ENCODE results near the gene IP6K3. TPM values are rescaled to one million over a fixed set of nuclear protein-coding genes. Genes with fewer than 3 reads are reported as not detected.
A peak's percentile ranks its signal among the peaks of the same experiment; 100 is the strongest.

IP6K3 gene
- total RNA-seq, 1 donor from 2014 or later: not detected

GRCh38 chr6:33723371-33724085 is 23.2 kb downstream of the IP6K3 start:
- DNase-seq (ENCODE audit: low read depth in 2 of 2): no peak

GRCh38 chr6:33722103-33722623 is 24.5 kb downstream of the IP6K3 start:
- no peak for DNase-seq (ENCODE audit: low read depth in 2 of 2)

GRCh38 chr6:33721508-33721907 is 25.2 kb downstream of the IP6K3 start:
- no peak for DNase-seq (ENCODE audit: low read depth in 2 of 2)

- DNase-seq (ENCODE audit: low read depth in 2 of 2): no peak
Measured at GRCh38 chr6:33720998-33721397, 25.7 kb downstream of the IP6K3 start.

GRCh38 chr6:33719326-33719987 is 27.2 kb downstream of the IP6K3 start:
- no peak for DNase-seq (ENCODE audit: low read depth in 2 of 2)

- no peak for DNase-seq (ENCODE audit: low read depth in 2 of 2)
Measured at GRCh38 chr6:33718713-33719112, 28.0 kb downstream of the IP6K3 start.

- DNase-seq (ENCODE audit: low read depth in 2 of 2): peak in 1 of 2 donors; percentile 15
Measured at GRCh38 chr6:33717934-33718455, 28.7 kb downstream of the IP6K3 start.

- no peak for DNase-seq (ENCODE audit: low read depth in 2 of 2)
Measured at GRCh38 chr6:33716890-33717632, 29.6 kb downstream of the IP6K3 start.

GRCh38 chr6:33716379-33716778 is 30.3 kb downstream of the IP6K3 start:
- DNase-seq (ENCODE audit: low read depth in 2 of 2): no peak

GRCh38 chr6:33714385-33715040 is 32.2 kb downstream of the IP6K3 start:
- no peak for DNase-seq (ENCODE audit: low read depth in 2 of 2)

GRCh38 chr6:33713786-33714185 is 32.9 kb downstream of the IP6K3 start:
- no peak for DNase-seq (ENCODE audit: low read depth in 2 of 2)

GRCh38 chr6:33712914-33713313 is 33.8 kb downstream of the IP6K3 start:
- no peak for DNase-seq (ENCODE audit: low read depth in 2 of 2)

- DNase-seq (ENCODE audit: low read depth in 2 of 2): peak; percentile 90 to 97
Measured at GRCh38 chr6:33711140-33712129, 35.3 kb downstream of the IP6K3 start, which contains the start of gene UQCC2. UQCC2 (minus strand) TSS chr6:33711700; CDS start chr6:33711686, 14 bp downstream.

- peak in 1 of 2 donors; percentile 14 for DNase-seq (ENCODE audit: low read depth in 2 of 2)
Measured at GRCh38 chr6:33710296-33711121, 36.2 kb downstream of the IP6K3 start.

- DNase-seq (ENCODE audit: low read depth in 2 of 2): no peak
Measured at GRCh38 chr6:33709605-33710295, 37.0 kb downstream of the IP6K3 start.

GRCh38 chr6:33708516-33709204 is 38.0 kb downstream of the IP6K3 start:
- no peak for DNase-seq (ENCODE audit: low read depth in 2 of 2)

GRCh38 chr6:33707771-33708170 is 38.9 kb downstream of the IP6K3 start:
- no peak for DNase-seq (ENCODE audit: low read depth in 2 of 2)

Measured in dermis microvascular lymphatic vessel endothelial cell (primary cell).